ENCODE data around the gene DOCK3.

- TF ChIP-seq CEBPB (IDR thresholded peaks at IDR 0.05) (no peak), CTCF (IDR thresholded peaks at IDR 0.05) (no peak), MAZ (IDR thresholded peaks at IDR 0.05; ENCODE audit: borderline replicate concordance, low read depth, low read length) (no peak)
These were observed 44.3 kb upstream of the DOCK3 start for GRCh38 chr3:50630394-50630793.

Data from A549 (cell line).